DND-41 (cell line): Measurements from ENCODE around the gene PLEKHM3.

ENCODE experiments used
- ATAC-seq: fragments of 200-7000 bp; cut with Tn5 transposase; 3 replicates; pipeline ENCODE4 v1.9.1; 2021; ENCODE audit warnings: low read depth; ENCODE audit not compliant: insufficient read depth
- DNase-seq: peaks from one replicate; pipeline ENCODE4 v3.0.0-alpha.2; 2020
- H2AFZ ChIP-seq: 2 replicates; pipeline ENCODE4 v1.6.0; 2012; ENCODE audit warnings: low read depth, low read length
- H3K27ac ChIP-seq: 2 replicates; pipeline ENCODE4 v1.5.1; 2012; ENCODE audit warnings: low read length, inconsistent platforms
- H3K27me3 ChIP-seq: fragments of 200-600 bp; sonication (generic); 2 replicates; pipeline ENCODE4 v1.6.0; 2012; ENCODE audit warnings: low read length, mild to moderate bottlenecking, inconsistent platforms; ENCODE audit not compliant: insufficient read depth, poor library complexity
- H3K36me3 ChIP-seq: 2 replicates; pipeline ENCODE4 v1.5.1; 2012; ENCODE audit warnings: low read length, inconsistent platforms; ENCODE audit not compliant: insufficient read depth
- H3K4me1 ChIP-seq: 2 replicates; pipeline ENCODE4 v1.5.1; 2012; ENCODE audit warnings: mild to moderate bottlenecking, low read length; ENCODE audit not compliant: insufficient read depth
- H3K4me2 ChIP-seq: 2 replicates; pipeline ENCODE4 v1.6.0; 2012; ENCODE audit warnings: mild to moderate bottlenecking, moderate library complexity, low read length, inconsistent platforms; ENCODE audit not compliant: insufficient read depth
- H3K4me3 ChIP-seq, 2 experiments: fragments of 200-600 bp in 1 of 2; shearing (Covaris generic) in 1 of 2; 2 replicates each; pipeline ENCODE4 v1.5.1; 2012 to 2016; ENCODE audit warnings: inconsistent platforms in 2 of 2, low read length in 2 of 2, mild to moderate bottlenecking in 2 of 2, low read depth in 1 of 2, moderate library complexity in 1 of 2
- H3K79me2 ChIP-seq: 2 replicates; pipeline ENCODE4 v1.6.0; 2012; ENCODE audit warnings: low read length, inconsistent platforms; ENCODE audit not compliant: insufficient read depth
- H3K9ac ChIP-seq: 2 replicates; pipeline ENCODE4 v1.6.0; 2012; ENCODE audit warnings: low read depth, mild to moderate bottlenecking, inconsistent platforms, low read length, moderate library complexity
- H3K9me3 ChIP-seq: 2 replicates; pipeline ENCODE4 v1.5.1; 2012; ENCODE audit warnings: low read length, moderate library complexity, mild to moderate bottlenecking, inconsistent platforms; ENCODE audit not compliant: insufficient read depth, severe bottlenecking
- H4K20me1 ChIP-seq: 2 replicates; pipeline ENCODE4 v1.6.0; 2012; ENCODE audit warnings: low read length; ENCODE audit not compliant: insufficient read depth
- CTCF ChIP-seq: IDR thresholded peaks from 2 replicates; pipeline ENCODE4 v1.5.1; 2012; ENCODE audit warnings: borderline replicate concordance, low read length, moderate library complexity, mild to moderate bottlenecking; ENCODE audit not compliant: poor library complexity, severe bottlenecking; ENCODE audit errors: extremely low read depth
- EZH2 ChIP-seq: IDR thresholded peaks from 3 replicates; pipeline ENCODE4 v1.6.1; 2012; ENCODE audit warnings: borderline replicate concordance, low read depth, mild to moderate bottlenecking, moderate library complexity, low read length, inconsistent platforms; ENCODE audit not compliant: severe bottlenecking

Gene PLEKHM3

GRCh38 chr2:207928079-207928478 lies 97.2 kb downstream of the PLEKHM3 start:
- no peak for ATAC-seq
- H3K4me2 ChIP-seq, result no peak overlapping the region
- H3K27ac ChIP-seq, result no peak overlapping the region

GRCh38 chr2:207926989-207927300 lies 98.4 kb downstream of the PLEKHM3 start:
- no peak for ATAC-seq
- Histone ChIP-seq H3K9ac (no peak overlapping the region), H3K4me2 (no peak overlapping the region), H3K27me3 (no peaks in the 10 kb centered on the region), H3K79me2 (no peaks in the 10 kb centered on the region), H3K27ac (no peak overlapping the region), H3K9me3 (no peaks in the 10 kb centered on the region), H3K4me1 (no peaks in the 10 kb centered on the region), H2AFZ (no peak overlapping the region), H3K4me3 (no peak overlapping the region), H4K20me1 (no peaks in the 10 kb centered on the region; the same call in 1 of the 2 replicates), H3K36me3 (peaks cover 6% of the 10 kb centered on the region; the same call in 1 of the 2 replicates)
- TF ChIP-seq CTCF, result no peak
- TF ChIP-seq EZH2, result no peak
- no peak for DNase-seq

More at GRCh38 chr2:207928079-207928478, 97.2 kb downstream of the PLEKHM3 start:
- no peak for DNase-seq
- no peak overlapping the region for H3K9ac ChIP-seq
- H3K79me2 ChIP-seq, result no peaks in the 10 kb centered on the region
- no peaks in the 10 kb centered on the region for H3K4me1 ChIP-seq
- TF ChIP-seq EZH2, result no peak
- no peak for TF ChIP-seq CTCF
- H2AFZ ChIP-seq, result no peak overlapping the region
- peaks cover 6% of the 10 kb centered on the region; the same call in 1 of the 2 replicates for H3K36me3 ChIP-seq
- no peaks in the 10 kb centered on the region for H3K9me3 ChIP-seq
- no peaks in the 10 kb centered on the region; the same call in 1 of the 2 replicates for H4K20me1 ChIP-seq
- H3K27me3 ChIP-seq, result no peaks in the 10 kb centered on the region
- no peak overlapping the region for H3K4me3 ChIP-seq

- peaks cover 6% of the 10 kb centered on the region; the same call in 1 of the 2 replicates for H3K36me3 ChIP-seq
- no peaks in the 10 kb centered on the region for H3K4me1 ChIP-seq
- no peaks in the 10 kb centered on the region for H3K9me3 ChIP-seq
- no peak overlapping the region for H3K27ac ChIP-seq
- H2AFZ ChIP-seq, result no peak overlapping the region
- no peak overlapping the region for H3K9ac ChIP-seq
- H4K20me1 ChIP-seq, result no peaks in the 10 kb centered on the region; the same call in 1 of the 2 replicates
- H3K4me3 ChIP-seq, result no peak overlapping the region
- DNase-seq (no peak), ATAC-seq (no peak)
- H3K27me3 ChIP-seq, result no peaks in the 10 kb centered on the region
- TF ChIP-seq CTCF (no peak), EZH2 (no peak)
- no peaks in the 10 kb centered on the region for H3K79me2 ChIP-seq
- no peak overlapping the region for H3K4me2 ChIP-seq
Observed at GRCh38 chr2:207926133-207926988, 99.0 kb downstream of the PLEKHM3 start.
